HepG2 (cell line): Measurements from ENCODE around the gene CTXN1. TPM values are rescaled to one million over a fixed set of nuclear protein-coding genes. Genes with fewer than 3 reads are reported as not detected.

Experiments used
- BCLAF1 ChIP-seq: fragments of 450-650 bp; IDR thresholded peaks from 2 replicates; pipeline ENCODE4 v1.6.1; 2017; ENCODE audit warnings: mild to moderate bottlenecking
- CSRNP2 ChIP-seq: sonication (generic); formaldehyde crosslinking; conservative IDR thresholded peaks from 2 replicates; pipeline ENCODE4 v1.8.0; 2022; ENCODE audit warnings: low read depth, missing genetic modification reagents
- EZH2 ChIP-seq: conservative IDR thresholded peaks from 2 replicates; pipeline ENCODE4 v1.6.1; 2012; ENCODE audit warnings: mild to moderate bottlenecking, low read depth, low read length, moderate library complexity
- FOXJ3 ChIP-seq: sonication (generic); formaldehyde crosslinking; IDR thresholded peaks from 2 replicates; pipeline ENCODE4 v1.4.0; 2020; ENCODE audit warnings: missing genetic modification reagents, mild to moderate bottlenecking, borderline replicate concordance
- GATAD2A ChIP-seq: IDR thresholded peaks from 2 replicates; pipeline ENCODE4 v1.6.1; 2016
- IRF2 ChIP-seq: IDR thresholded peaks from 2 replicates; pipeline ENCODE4 v1.6.1; 2018; ENCODE audit warnings: missing genetic modification reagents, missing compliant biosample characterization
- KLF12 ChIP-seq: sonication (generic); formaldehyde crosslinking; IDR thresholded peaks from 2 replicates; pipeline ENCODE4 v1.4.0; 2020; ENCODE audit warnings: missing genetic modification reagents, borderline replicate concordance
- NR0B2 ChIP-seq: sonication (generic); formaldehyde crosslinking; IDR thresholded peaks from 2 replicates; pipeline ENCODE4 v1.4.0; 2020; ENCODE audit warnings: mild to moderate bottlenecking, missing genetic modification reagents
- PRPF4 ChIP-seq: fragments of 200-400 bp; formaldehyde crosslinking; IDR thresholded peaks from 2 replicates; pipeline ENCODE4 v1.6.1; 2016; ENCODE audit warnings: low read length, low read depth; ENCODE audit not compliant: poor library complexity, severe bottlenecking
- STAT5B ChIP-seq: sonication (generic); formaldehyde crosslinking; IDR thresholded peaks from 2 replicates; pipeline ENCODE4 v1.4.0; 2020; ENCODE audit warnings: missing genetic modification reagents
- TBX2 ChIP-seq: sonication (generic); formaldehyde crosslinking; IDR thresholded peaks from 2 replicates; pipeline ENCODE4 v1.5.0; 2020; ENCODE audit warnings: missing genetic modification reagents, mild to moderate bottlenecking, borderline replicate concordance
- TRIM22 ChIP-seq: fragments of 450-650 bp; IDR thresholded peaks from 2 replicates; pipeline ENCODE4 v1.6.1; 2017
- ZNF383 ChIP-seq: sonication (generic); formaldehyde crosslinking; IDR thresholded peaks from 2 replicates; pipeline ENCODE4 v1.4.0; 2020; ENCODE audit warnings: missing genetic modification reagents, mild to moderate bottlenecking, borderline replicate concordance
- ZNF781 ChIP-seq: sonication (generic); formaldehyde crosslinking; IDR thresholded peaks from 2 replicates; pipeline ENCODE4 v1.5.1; 2020; ENCODE audit warnings: borderline replicate concordance, mild to moderate bottlenecking, missing genetic modification reagents; ENCODE audit errors: not compliant biosample characterization
- polyA plus RNA-seq, 8 experiments: library from polyadenylated mRNA; depleted of rRNA in 3 of 8; stranded (reverse) in 7 of 8; unstranded in 1 of 8; fragments of >200 nt; fragmentation: Illumina TruSeq in 4 of 8; extraction: Trizol in 4 of 8; gene quantifications; 2 replicates each; pipeline versions ENCODE4 v1.2.1 to v1.2.3, GENCODE V29; 2011 to 2016; ENCODE audit warnings: low read depth in 4 of 8, missing spikeins in 1 of 8, mixed read lengths in 1 of 8; ENCODE audit not compliant: insufficient read depth in 1 of 8
- total RNA-seq, 5 experiments: library from RNA; depleted of rRNA; stranded (reverse); fragments of >200 nt; fragmentation: Illumina TruSeq; extraction: Trizol; gene quantifications; 2 replicates each; pipeline ENCODE4 v1.2.3, GENCODE V29; 2016; ENCODE audit warnings: low read depth in 1 of 5
- TF ChIP-seq, protein P1 (sequence below): sonication (generic); formaldehyde crosslinking; IDR thresholded peaks from 2 replicates; pipeline ENCODE4 v1.8.1; 2023; ENCODE audit warnings: mild to moderate bottlenecking, missing genetic modification reagents, borderline replicate concordance
- TF ChIP-seq, protein P2 (sequence below): sonication (generic); formaldehyde crosslinking; IDR thresholded peaks from 2 replicates; pipeline ENCODE4 v1.8.0; 2023; ENCODE audit warnings: mild to moderate bottlenecking, missing genetic modification reagents
- TF ChIP-seq, protein P3 (sequence below): sonication (generic); formaldehyde crosslinking; IDR thresholded peaks from 2 replicates; pipeline ENCODE4 v1.8.0; 2022; ENCODE audit warnings: mild to moderate bottlenecking, missing genetic modification reagents, moderate library complexity

The CTXN1 gene
- total and polyA plus RNA-seq, 2 of the 13 experiments (the other 11 are each of a cell fraction or from before 2014, with no cell fraction given) = 0.11 TPM; not detected in 1

GRCh38 chr19:7925171-7925851 lies 624 bp downstream of the CTXN1 start (continued):
- TF ChIP-seq PRPF4 = no peak
- TF ChIP-seq NR0B2 (CRISPR knock-in tag) = peak; percentile 89; the same call in 1 of the 2 replicates
- TF ChIP-seq, protein P1, sequence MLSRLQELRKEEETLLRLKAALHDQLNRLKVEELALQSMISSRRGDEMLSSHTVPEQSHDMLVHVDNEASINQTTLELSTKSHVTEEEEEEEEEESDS (CRISPR knock-in tag) = no peak
- TF ChIP-seq ZNF781 (CRISPR knock-in tag) = no peak
- no peak for TF ChIP-seq ZNF383 (CRISPR knock-in tag)
- TF ChIP-seq TRIM22 = no peak
- TF ChIP-seq GATAD2A = peak; percentile 34; the same call in 1 of the 2 replicates
- TF ChIP-seq, protein P2, sequence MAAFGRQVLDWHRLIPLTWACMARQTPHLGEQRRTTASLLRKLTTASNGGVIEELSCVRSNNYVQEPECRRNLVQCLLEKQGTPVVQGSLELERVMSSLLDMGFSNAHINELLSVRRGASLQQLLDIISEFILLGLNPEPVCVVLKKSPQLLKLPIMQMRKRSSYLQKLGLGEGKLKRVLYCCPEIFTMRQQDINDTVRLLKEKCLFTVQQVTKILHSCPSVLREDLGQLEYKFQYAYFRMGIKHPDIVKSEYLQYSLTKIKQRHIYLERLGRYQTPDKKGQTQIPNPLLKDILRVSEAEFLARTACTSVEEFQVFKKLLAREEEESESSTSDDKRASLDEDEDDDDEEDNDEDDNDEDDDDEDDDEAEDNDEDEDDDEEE = no peak
- TF ChIP-seq, protein P3, sequence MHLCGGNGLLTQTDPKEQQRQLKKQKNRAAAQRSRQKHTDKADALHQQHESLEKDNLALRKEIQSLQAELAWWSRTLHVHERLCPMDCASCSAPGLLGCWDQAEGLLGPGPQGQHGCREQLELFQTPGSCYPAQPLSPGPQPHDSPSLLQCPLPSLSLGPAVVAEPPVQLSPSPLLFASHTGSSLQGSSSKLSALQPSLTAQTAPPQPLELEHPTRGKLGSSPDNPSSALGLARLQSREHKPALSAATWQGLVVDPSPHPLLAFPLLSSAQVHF = peak; percentile 51; the same call in 1 of the 2 replicates
- peak; percentile 71; the same call in 1 of the 2 replicates for TF ChIP-seq STAT5B (CRISPR knock-in tag)
- peak; percentile 37; the same call in 1 of the 2 replicates for TF ChIP-seq IRF2 (CRISPR knock-in tag)
- no peak for TF ChIP-seq BCLAF1
- no peak for TF ChIP-seq EZH2
- TF ChIP-seq FOXJ3 (CRISPR knock-in tag) = no peak
- peak; percentile 63; the same call in 1 of the 2 replicates for TF ChIP-seq TBX2 (CRISPR knock-in tag)
- peak; percentile 57; the same call in 1 of the 2 replicates for TF ChIP-seq KLF12 (CRISPR knock-in tag)
- no peak for TF ChIP-seq CSRNP2
